Right atrium auricular region (tissue), 2 donors: ENCODE measurements around the gene MCAT. TPM values are rescaled to one million over a fixed set of nuclear protein-coding genes. Genes with fewer than 3 reads are reported as not detected.

Experiments used
- DNase-seq: peaks from one replicate; pipeline ENCODE4 v3.0.0-alpha.2; 2019; ENCODE audit warnings: low spot score
- H3K27ac ChIP-seq, 2 donors: fragments of 200-600 bp; sonication (generic); 1 replicate in 1 of 2; 2 replicates in 1 of 2; pipeline ENCODE4 v1.5.1; 2016 to 2019
- H3K27me3 ChIP-seq, 2 donors: fragments of 200-600 bp; sonication (generic); one replicate each; pipeline versions ENCODE4 v1.5.1 to v1.6.0; 2017 to 2019
- H3K36me3 ChIP-seq: fragments of 200-600 bp; sonication (generic); one replicate; pipeline ENCODE4 v1.5.1; 2016
- H3K4me1 ChIP-seq, 2 donors: fragments of 200-600 bp; sonication (generic); one replicate each; pipeline versions ENCODE4 v1.5.1 to v1.6.0; 2017 to 2019
- H3K4me3 ChIP-seq, 2 donors: fragments of 200-600 bp; sonication (generic); 1 replicate in 1 of 2; 2 replicates in 1 of 2; pipeline ENCODE4 v1.5.1; 2017 to 2019; ENCODE audit warnings: mild to moderate bottlenecking in 1 of 2, moderate library complexity in 1 of 2
- H3K9me3 ChIP-seq, 2 donors: fragments of 200-600 bp; sonication (generic); one replicate each; pipeline ENCODE4 v1.5.1; 2019
- CTCF ChIP-seq, 2 donors: fragments of 200-600 bp; sonication (generic); IDR thresholded peaks; one replicate each; pipeline ENCODE4 v1.5.1; 2019; ENCODE audit warnings: antibody characterized with exemption in 2 of 2
- total RNA-seq, 2 donors: library from RNA; depleted of rRNA; stranded (reverse); fragments of >200 nt; gene quantifications; one replicate each; pipeline ENCODE4 v1.1.0, GENCODE V29; 2016

The MCAT gene, protein sequence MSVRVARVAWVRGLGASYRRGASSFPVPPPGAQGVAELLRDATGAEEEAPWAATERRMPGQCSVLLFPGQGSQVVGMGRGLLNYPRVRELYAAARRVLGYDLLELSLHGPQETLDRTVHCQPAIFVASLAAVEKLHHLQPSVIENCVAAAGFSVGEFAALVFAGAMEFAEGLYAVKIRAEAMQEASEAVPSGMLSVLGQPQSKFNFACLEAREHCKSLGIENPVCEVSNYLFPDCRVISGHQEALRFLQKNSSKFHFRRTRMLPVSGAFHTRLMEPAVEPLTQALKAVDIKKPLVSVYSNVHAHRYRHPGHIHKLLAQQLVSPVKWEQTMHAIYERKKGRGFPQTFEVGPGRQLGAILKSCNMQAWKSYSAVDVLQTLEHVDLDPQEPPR
- 10 to 100 TPM; 16.1 to 17.6 TPM for total RNA-seq

DNA sequence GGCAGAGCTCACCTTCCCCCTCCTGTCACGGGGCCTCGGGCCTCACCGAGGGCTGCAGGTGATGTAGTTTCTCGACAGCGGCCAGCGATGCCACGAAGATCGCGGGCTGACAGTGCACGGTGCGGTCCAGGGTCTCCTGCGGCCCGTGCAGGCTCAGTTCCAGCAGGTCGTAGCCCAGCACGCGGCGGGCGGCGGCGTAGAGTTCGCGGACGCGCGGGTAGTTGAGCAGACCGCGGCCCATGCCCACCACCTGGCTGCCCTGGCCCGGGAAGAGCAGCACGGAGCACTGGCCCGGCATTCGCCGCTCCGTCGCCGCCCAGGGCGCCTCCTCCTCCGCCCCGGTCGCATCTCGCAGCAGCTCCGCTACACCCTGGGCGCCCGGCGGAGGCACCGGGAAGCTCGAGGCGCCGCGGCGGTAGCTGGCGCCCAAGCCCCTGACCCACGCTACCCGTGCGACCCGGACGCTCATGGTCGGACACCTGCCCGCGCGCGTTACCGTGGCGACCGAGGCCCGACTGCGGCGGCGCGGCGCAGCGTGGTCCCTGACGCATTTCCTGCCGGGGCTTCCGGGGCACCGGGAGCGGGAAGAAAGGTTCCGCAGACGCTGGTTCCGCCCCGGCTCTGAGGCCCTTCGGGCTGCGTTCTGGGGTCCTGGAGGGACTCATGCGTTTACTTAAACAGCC, at the start of gene MCAT:
TSS of gene MCAT (minus strand) at position 519 of the 683 bp plus-strand sequence. CDS start at position 469, 50 bp downstream.
- peak; percentile 83 for DNase-seq
- no peak for TF ChIP-seq CTCF (IDR thresholded peaks at IDR 0.05)
- Histone ChIP-seq H3K4me3 (peak within 1 kb of the TSS; percentile 95 to 97), H3K27ac (peak within 1 kb of the TSS; percentile 65 to 84), H3K4me1 (peaks cover 0 to 20% of the 10 kb centered on the region in 2 donors), H3K36me3 (peaks cover 18% of the 10 kb centered on the region), H3K9me3 (no peaks in the 10 kb centered on the region), H3K27me3 (no peaks in the 10 kb centered on the region)

- Histone ChIP-seq H3K9me3 (no peaks in the 10 kb centered on the region), H3K27ac (no peak overlapping the region), H3K36me3 (no peaks in the 10 kb centered on the region), H3K4me1 (peaks cover 0 to 5% of the 10 kb centered on the region in 2 donors), H3K27me3 (no peaks in the 10 kb centered on the region), H3K4me3 (no peak overlapping the region)
- no peak for DNase-seq
- no peak for TF ChIP-seq CTCF (IDR thresholded peaks at IDR 0.05)
Observed at GRCh38 chr22:43191831-43192230, 48.6 kb upstream of the MCAT start.

DNA sequence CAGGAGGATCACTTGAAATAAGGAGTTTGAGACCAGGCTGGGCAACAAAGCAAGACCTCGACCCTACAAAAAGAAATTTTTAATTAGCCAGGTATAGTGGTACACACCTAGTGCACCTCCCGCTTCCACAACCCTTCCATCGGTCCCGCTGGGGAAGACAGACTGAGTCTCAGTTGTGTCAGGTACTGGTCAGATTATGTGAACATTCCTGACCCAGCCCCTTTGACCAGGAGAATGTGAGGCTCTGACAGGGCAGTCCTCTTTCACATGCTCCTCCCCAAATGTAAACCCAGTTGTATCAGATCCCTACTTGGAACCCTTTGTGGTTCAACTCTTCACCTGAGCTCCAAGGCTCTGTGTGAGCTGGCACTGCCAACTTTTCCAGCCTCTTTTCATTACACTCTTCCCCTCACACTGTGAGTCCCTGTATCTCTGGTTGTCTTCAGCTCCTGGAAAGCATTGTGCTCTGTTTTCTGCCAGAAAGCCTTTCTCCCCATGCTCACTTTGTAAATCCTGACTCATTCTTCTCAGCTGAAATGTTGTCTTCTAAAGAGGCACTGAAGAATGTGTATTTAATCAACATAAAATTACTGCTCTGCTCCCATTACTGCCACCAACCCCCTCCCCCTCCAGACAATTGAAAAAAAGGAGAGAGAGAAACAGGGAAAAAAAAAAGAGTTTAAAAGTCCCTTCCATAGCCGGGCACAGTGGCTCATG, 45.8 kb upstream of the MCAT start:
- H3K27ac ChIP-seq: no peak overlapping the region
- H3K27me3 ChIP-seq: no peaks in the 10 kb centered on the region
- DNase-seq: no peak
- TF ChIP-seq CTCF (IDR thresholded peaks at IDR 0.05): no peak
- no peaks in the 10 kb centered on the region for H3K36me3 ChIP-seq
- peaks cover 0 to 19% of the 10 kb centered on the region in 2 donors for H3K4me1 ChIP-seq
- H3K4me3 ChIP-seq: no peak overlapping the region
- no peaks in the 10 kb centered on the region for H3K9me3 ChIP-seq

DNA sequence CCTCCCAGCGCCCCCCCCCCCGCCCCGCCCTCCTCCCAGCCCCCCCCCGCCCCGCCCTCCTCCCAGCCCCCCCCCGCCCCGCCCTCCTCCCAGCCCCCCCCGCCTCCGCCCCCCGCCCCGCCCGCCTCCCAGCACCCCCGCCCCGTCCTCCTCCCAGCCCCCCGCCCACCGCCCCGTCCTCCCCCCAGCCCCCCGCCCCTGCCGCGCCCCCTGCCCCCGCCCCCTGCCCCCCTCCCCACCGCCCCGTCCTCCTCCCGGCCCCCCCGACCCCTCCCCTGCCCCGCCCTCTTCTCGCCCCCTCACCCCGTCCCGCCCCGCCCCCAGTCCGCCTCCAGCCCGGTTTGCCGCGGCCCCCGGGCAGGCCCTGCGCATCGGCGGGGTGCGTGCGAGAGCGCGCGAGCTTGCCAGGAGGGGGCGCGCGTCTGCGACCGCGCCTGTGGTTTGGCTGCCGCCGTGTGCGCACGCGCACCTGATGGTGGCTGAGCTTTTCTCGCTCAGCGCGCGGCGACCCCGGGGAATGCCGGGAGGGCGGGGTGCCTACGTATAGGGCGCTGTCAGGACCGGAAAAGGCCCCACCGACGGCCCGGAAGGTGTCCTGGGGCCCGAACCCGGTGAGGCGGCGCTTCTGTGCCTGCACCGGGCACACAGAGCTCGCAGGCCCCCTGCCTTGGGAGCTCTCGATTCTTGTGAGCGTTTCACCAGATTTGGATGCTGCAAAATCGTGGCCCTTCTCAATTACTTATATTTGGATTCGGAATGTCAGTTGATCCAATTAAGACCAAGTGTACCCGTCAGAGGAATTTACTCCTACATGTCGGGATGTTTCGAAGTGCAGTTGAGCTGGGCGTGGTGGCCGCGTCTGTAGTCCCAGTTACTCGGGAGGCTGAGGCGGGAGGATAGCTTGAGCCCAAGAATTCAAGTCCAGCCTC, 44.2 kb upstream of the MCAT start:
- TF ChIP-seq CTCF (IDR thresholded peaks at IDR 0.05): peak; percentile 72 to 87
- H3K36me3 ChIP-seq: no peaks in the 10 kb centered on the region

More for the DNA sequence above, 44.2 kb upstream of the MCAT start:
- DNase-seq: peak; percentile 95
- no peaks in the 10 kb centered on the region for H3K27me3 ChIP-seq
- no peaks in the 10 kb centered on the region for H3K9me3 ChIP-seq
- H3K4me1 ChIP-seq: peaks cover 0 to 19% of the 10 kb centered on the region in 2 donors
- peak overlapping the region; percentile 87 to 90 for H3K27ac ChIP-seq
- H3K4me3 ChIP-seq: peak overlapping the region; percentile 42 to 77
